ENCODE data around the gene LCORL.
"Not testable (repeated sequence)": the region's sequence is repeated elsewhere in the genome, so short reads cannot be mapped to it uniquely, and the experiment has no call there.

Gene LCORL

DNA sequence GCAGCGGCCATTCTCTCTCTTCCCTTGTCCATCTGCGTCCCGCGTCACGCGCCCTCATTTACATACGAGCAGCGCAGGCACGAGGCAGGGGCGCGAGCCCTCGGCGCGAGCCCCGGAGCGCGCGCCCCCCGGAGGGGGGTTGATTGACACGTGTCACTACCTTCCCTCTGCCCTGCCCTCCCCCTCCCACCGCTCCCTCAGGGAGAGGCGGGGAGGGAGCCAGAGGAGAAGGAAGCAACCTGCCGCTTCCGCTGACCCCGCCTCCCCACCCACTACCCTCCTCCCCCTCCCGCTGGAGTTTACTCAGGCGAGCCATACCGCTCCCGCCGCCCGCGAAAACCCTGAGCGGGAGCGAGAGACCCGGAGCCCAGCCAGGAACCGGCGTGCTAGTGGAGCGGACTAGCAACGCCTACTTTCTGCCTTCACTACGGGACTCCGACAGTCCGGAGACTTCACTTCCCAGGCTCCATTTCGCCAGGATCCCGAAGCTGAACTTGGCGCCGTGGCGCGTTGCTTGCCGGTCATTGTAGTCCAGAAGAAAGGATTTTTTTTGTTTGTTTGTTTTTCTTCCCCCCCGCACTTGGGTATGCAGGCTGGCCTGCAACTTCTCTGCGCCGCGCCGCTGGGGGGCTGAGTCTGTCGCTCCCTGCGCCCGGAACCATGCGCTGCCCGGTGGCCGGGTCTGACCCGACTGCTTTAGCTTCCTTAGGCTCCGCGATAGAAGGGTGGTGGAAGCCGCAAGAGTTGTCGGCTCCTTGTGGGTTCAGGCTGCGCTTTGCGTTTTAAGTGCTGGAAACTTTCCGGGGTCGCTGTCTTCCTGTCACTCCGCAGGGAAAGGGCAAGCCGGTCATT lies at the start of gene LCORL:
Gene LCORL, minus strand, starts transcription at position 36 of the 852 bp plus-strand sequence. Its CDS starts 4 bp downstream, at position 32.
- DNase-seq = peak; percentile 88

GRCh38 chr4:18069810-18070209 lies 48.3 kb upstream of the LCORL start:
- no peak for DNase-seq

DNA sequence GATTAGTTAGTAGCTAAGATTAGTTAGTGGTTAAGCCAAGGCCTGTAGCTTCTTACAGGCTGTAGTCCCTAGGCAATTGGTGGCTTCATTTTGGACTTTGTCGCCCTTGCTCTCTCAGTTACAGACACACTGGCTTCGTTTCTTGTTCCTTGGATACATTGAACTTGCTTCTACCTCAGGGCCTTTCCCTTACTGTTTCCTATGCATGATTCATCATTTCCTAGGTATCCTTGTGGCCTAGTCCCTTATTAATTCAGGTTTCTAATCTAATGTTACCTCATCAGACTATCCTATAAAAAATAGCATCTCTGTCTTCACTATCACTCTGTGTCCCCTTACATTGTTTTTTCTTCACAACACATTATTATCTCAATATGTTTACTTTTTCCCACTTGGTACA lies 45.5 kb upstream of the LCORL start:
- DNase-seq = no peak

DNA sequence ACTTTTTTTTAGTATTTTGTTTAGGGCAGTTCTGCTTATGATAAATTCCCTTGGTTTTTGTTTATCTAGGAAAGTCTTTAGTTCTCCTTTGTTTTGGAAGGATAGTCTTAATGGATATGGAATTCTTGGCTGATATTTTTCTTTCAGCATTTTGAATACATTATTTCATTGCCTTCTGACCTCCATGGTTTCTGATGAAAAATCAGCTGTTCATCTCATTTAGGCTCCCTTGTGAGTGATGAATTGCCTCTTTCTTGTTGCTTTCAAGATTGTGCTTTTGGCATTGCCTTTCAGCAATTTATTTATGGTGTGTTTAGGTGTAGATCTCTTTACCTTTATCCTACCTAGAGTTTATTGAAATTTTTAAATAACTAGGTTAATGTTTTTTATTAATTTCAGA lies 41.5 kb upstream of the LCORL start:
- no peak for DNase-seq

GRCh38 chr4:18057821-18058533 lies 36.4 kb upstream of the LCORL start:
- no peak for DNase-seq

DNA sequence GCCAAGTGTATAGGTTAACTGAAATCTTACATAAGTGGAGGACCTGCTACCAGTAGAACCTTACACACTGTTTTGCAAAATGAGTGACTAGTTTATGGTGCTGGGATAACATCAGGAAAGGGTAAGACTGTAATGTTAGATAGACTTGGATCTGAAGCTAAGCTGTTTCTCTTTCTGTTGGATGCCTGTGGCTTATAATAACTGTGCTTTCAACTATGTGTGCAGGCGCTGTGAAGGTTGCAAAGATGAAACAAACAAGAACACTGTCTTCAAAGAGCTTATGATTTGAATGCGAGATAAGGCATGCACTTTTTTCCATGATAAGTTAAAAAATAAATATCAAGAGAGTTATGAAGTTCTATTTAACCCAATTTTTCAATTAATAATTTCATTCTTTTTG lies 34.5 kb upstream of the LCORL start:
- DNase-seq = no peak

- no peak for DNase-seq
Observed at GRCh38 chr4:18052158-18052557, 30.6 kb upstream of the LCORL start.

DNA sequence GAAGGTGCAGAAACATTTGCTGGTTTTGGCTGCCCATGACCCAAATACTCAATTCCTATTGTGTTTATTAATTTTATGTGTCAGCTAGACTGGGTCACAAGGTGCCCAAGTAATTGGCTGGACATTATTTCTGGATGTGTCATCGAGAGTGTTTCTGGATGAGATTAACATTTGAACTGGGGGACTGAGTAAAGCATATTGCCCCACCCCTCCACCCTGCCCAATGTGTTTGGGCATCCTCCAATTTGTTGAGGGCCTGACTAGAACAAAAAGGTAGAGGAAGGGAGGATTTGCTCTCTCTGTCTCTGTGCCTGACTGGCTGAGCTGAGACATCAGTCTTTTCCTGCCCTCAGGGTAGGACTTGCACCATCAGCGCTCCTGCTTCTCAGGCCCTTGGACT lies 29.7 kb upstream of the LCORL start:
- DNase-seq = no peak

- no peak for DNase-seq
Observed at GRCh38 chr4:18050448-18050847, 28.9 kb upstream of the LCORL start.

GRCh38 chr4:18049446-18049845 lies 27.9 kb upstream of the LCORL start:
- no peak for DNase-seq

- DNase-seq = no peak
Observed at GRCh38 chr4:18042754-18043153, 21.2 kb upstream of the LCORL start.

DNA sequence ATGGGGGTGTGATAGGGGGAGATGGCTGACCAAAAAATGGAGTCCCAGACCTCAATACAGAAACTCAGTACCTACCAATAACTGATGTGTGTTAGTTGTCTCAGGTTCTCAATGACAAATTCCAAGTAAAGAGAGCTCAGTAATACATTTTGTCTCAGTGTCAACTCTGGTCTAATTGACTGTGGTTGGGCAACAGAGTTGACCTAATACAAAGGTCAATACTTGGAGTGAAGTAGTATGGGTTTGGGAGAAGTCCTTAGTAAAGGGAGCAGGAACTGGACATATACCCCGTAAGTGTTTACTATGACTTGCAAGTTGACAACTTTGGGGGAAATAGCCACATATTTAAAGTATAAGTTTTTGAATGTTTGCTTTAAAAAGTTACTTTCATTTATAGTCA lies 20.5 kb upstream of the LCORL start:
- DNase-seq = no peak

- no peak for DNase-seq
Observed at GRCh38 chr4:18041114-18041513, 19.6 kb upstream of the LCORL start.

GRCh38 chr4:18039113-18039512 lies 17.6 kb upstream of the LCORL start:
- DNase-seq = no peak

GRCh38 chr4:18036369-18036768 lies 14.8 kb upstream of the LCORL start:
- not testable (repeated sequence) for DNase-seq

- DNase-seq = no peak
Observed at GRCh38 chr4:18034099-18034498, 12.5 kb upstream of the LCORL start.

DNA sequence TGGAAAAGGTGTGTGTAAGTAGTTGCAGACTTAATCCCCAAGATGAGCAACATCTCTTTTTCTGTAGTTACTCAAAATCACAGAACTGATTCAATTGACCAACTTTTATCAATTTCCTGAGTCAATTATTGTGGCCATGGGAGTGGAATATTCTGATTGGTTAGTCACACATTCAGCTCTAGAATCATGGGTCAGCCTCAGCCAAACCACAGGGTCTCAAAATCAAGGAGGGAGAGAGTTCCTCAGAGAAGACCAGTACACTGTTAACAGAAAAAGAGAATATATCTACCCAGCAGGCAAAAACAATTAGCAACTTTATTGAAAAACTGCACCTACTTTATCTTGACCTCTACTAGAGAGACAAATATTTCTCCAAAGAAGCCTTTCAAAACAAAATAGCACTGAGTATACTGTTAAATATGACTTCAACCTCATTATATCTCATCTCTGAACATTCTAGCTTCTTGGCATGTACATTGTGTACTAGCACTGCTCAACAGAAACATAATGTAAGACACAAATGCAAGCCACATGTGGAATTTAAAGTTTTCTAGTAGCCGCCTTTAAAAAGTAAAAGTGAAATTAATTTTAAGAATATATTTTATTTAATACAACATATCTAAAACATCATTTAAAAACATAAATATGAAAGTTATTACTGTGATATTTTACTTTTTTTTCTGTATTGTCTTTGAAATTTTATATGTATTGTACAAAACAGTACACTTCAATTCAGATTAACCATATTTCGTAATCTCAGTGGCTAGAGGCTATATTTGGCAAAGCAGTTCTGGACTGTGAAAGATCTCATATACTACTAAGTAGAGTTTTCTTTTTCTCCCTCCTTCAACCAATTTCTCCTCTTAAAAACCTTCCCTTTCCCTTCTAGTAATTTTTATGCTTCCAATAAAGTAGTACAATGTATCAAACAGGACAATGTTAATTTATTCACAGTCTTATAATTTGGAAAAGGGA lies 11.8 kb upstream of the LCORL start:
- DNase-seq = no peak

DNA sequence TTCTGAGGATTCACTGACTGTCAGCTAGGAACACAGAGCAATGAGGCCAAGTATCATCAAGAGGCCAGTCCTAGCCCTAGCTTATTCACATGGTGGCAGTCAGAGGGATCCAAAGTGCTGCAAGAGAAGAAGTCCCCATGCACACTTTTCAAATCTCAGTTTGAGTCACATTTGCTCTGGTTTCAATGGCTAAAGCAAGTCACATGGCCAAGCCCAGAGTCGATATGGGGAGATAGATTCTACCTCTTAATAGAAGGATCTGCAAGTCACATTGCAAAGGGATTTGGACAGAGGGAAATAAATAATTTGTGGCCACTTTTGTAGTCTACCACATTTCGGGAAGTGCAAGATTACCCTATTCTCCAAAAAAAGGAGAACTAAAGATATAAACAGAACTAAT lies 3.7 kb upstream of the LCORL start:
- DNase-seq = no peak

DNA sequence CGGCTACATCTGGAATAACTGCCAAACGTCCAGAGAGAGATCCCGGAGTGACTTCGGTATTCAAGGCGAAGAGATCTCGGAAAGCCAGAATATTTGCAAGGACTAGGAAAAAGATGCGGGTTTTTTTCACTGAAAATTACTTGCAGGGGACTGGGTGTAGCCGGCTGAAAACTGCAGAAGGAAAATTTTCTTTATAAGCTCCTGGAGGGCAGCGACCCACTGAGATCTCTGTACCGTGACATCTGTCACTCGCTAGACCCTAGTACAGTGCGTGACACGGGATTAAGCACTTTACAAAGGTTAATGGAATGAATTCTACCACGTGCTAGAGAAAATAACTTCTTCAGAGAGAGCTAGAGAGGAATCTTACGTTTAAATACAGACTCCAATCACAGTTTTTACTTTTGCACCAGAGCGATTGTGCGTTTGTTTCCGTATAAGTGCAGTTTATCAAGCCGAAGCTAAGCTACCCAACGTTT lies 1.1 kb upstream of the LCORL start:
- no peak for DNase-seq

DNA sequence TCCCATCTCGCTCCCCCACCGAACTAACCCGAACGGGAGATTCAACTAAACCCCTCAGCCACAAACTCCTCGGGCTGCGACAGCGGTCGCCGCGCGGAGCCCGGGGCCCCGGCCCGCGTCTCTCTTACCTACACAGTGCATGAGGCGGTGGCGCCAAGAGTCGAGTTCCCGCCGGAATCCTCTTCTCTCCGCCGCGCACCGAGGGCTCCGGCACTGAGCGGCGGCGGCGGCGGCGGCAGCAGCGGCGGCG lies 160 bp downstream of the LCORL start:
- no peak for DNase-seq

- peak; percentile 59 for DNase-seq
Observed at GRCh38 chr4:18020671-18021469, 685 bp downstream of the LCORL start.

GRCh38 chr4:18020145-18020670 lies 1.3 kb downstream of the LCORL start:
- DNase-seq = peak; percentile 43
